Measurements from ENCODE around the gene C19orf67. TPM values are rescaled to one million over a fixed set of nuclear protein-coding genes. Genes with fewer than 3 reads are reported as not detected.

Gene C19orf67
- total RNA-seq, 1 experiment from 2014 or later: 0.28 TPM

GRCh38 chr19:14102756-14103155 is 17.2 kb upstream of the C19orf67 start:
- Histone ChIP-seq H3K36me3 (ENCODE audit: control insufficient read depth, insufficient read depth, low read length) (no peaks in the 10 kb centered on the region), H3K4me1 (ENCODE audit: control insufficient read depth, insufficient read depth, low read length) (no peaks in the 10 kb centered on the region), H3K27ac (ENCODE audit: low read length) (no peak overlapping the region), H3K9me3 (ENCODE audit: control insufficient read depth, insufficient read depth, low read depth, low read length) (no peaks in the 10 kb centered on the region), H3K27me3 (ENCODE audit: control insufficient read depth, insufficient read depth, low read length) (no peaks in the 10 kb centered on the region), H3K4me3 (ENCODE audit: low read depth in 2 of 2, low read length in 2 of 2) (no peak overlapping the region)
- no TSS peak for BruUV-seq (replicated peaks)
- CTCF ChIA-PET: no interaction called here
- DNase-seq (ENCODE audit: low read depth, low spot score): no peak
- POLR2A ChIA-PET: interaction anchor here (0.8 kb wide), 1 partner anchor 13 kb away, joined by 3 read pairs; no protein-coding TSS in a partner anchor
- ATAC-seq: no peak
- TF ChIP-seq REST (IDR thresholded peaks at IDR 0.05; ENCODE audit: insufficient read depth in 1 of 2, low read depth in 2 of 2, low read length in 1 of 2) (no peak), SIN3A (IDR thresholded peaks at IDR 0.05; ENCODE audit: borderline replicate concordance, insufficient read depth, low read depth, low read length) (no peak)
- intact Hi-C loops (cut with micrococcal nuclease; ENCODE audit: unreplicated experiment): no loop called here
- in situ Hi-C loops (cut with HindIII; ENCODE audit: low pct_unique_long_range_greater_than_20kb, low sequenced_read_pairs): no loop called here

DNA sequence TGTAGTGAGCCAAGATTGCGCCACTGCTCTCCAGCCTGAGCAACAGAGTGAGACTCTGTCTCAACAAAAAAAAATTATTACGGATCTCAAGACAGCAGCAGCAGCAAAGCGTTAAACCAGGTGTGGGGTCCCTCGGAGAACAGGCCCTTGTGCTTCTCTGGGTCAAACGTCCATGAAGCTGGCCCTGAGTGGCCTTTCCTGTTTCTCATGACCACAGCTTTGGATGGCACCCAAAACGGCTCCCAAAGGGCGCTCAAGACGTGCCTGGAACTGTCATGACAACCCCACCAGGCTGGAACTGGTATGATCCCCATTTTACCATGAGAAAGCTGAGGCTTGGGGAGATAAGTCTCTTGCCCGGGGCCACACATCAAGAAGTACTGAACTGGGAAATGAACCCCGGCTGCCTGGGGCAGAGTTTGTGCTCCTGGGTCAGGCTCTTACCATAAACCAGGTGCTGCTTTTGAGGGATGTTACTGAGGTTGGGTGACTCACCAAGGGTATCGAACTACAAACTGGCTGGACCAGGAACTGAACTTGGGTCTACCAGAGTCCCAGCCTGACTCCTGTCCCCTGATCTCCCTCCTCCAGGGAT is 16.6 kb upstream of the C19orf67 start:
- ATAC-seq (no peak), DNase-seq (ENCODE audit: low read depth, low spot score) (no peak)
- H3K4me1 ChIP-seq (ENCODE audit: control insufficient read depth, insufficient read depth, low read length): no peaks in the 10 kb centered on the region
- in situ Hi-C loops (cut with HindIII; ENCODE audit: low pct_unique_long_range_greater_than_20kb, low sequenced_read_pairs) (no loop called here), intact Hi-C loops (cut with micrococcal nuclease; ENCODE audit: unreplicated experiment) (no loop called here)
- no peak overlapping the region for H3K4me3 ChIP-seq (ENCODE audit: low read depth in 2 of 2, low read length in 2 of 2)
- no peak overlapping the region for H3K27ac ChIP-seq (ENCODE audit: low read length)
- no peaks in the 10 kb centered on the region for H3K9me3 ChIP-seq (ENCODE audit: control insufficient read depth, insufficient read depth, low read depth, low read length)
- BruUV-seq (replicated peaks): no TSS peak
- POLR2A ChIA-PET: no interaction called here
- no peak for TF ChIP-seq REST (IDR thresholded peaks at IDR 0.05; ENCODE audit: insufficient read depth in 1 of 2, low read depth in 2 of 2, low read length in 1 of 2)
- TF ChIP-seq TCF7L2 (IDR thresholded peaks at IDR 0.05; ENCODE audit: low read depth, low read length): no peak
- TF ChIP-seq POLR2AphosphoS5 (IDR thresholded peaks at IDR 0.05; ENCODE audit: low read depth, low read length): no peak
- TF ChIP-seq CTCF (IDR thresholded peaks at IDR 0.05): no peak
- no peaks in the 10 kb centered on the region for H3K36me3 ChIP-seq (ENCODE audit: control insufficient read depth, insufficient read depth, low read length)
- no peaks in the 10 kb centered on the region for H3K27me3 ChIP-seq (ENCODE audit: control insufficient read depth, insufficient read depth, low read length)
- CTCF ChIA-PET: no interaction called here

All from Panc1 (cell line).